ENCODE data around the gene PIGR. TPM values are rescaled to one million over a fixed set of nuclear protein-coding genes. Genes with fewer than 3 reads are reported as not detected.

Gene PIGR
- polyA plus RNA-seq, 1 donor: not detected

DNA sequence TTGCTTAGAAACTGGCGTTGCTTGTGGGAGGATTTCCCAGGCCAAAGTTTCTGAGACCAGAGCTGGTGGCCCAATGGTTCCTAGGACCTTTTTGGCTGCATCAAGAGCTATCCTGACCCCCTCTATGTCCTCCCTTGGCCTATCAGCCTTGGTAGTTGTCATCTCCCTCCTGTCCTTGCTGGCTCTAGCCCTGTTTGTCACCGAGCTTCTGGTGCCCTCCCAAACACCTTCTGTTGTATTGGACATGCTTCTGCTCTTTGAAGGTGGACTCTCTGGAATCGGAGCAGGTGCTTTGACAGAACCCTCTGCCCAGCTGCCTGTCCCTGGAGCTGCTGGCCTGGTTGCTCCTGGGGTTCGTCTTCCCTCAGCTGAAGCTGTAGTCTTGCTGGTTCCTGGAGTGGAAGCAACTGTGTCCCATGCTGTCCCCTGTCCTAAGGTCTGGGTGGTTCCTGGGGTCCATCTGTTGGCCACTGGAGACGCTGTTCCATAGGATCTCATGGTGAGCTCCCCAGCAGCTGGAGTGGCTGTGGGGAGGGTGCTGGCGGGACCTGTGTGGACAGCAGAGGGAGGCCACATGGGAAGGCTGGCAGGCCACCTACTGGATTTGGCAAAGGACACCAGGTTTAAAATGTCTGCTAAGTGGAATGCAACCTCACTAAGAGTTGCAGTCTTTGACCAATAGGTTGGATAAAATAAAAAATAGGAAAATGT lies 14.6 kb upstream of the PIGR start:
- DNase-seq (ENCODE audit: low read depth): no peak

- DNase-seq (ENCODE audit: low read depth): no peak
Measured at GRCh38 chr1:206958144-206958543, 11.9 kb upstream of the PIGR start.

DNA sequence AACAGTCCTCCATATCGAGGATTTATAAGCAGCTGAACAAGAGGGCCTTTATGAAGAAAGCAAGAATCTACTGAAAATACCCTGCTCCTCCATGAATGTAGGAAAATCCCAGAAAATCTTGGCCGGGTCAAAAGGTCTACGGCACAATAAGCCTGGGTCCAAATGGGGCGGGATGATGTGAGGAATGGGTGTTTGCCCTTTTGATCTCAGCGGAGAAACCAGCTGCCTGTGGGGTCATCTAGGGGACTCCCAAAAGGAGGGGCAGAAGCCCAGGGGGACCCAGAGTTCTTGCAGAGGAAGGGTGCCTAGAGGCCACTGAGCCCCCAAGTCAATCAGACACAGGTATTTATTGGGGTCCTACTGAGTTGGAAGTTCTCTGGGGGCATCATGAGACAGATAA lies 11.4 kb upstream of the PIGR start:
- no peak for DNase-seq (ENCODE audit: low read depth)

- no peak for DNase-seq (ENCODE audit: low read depth)
Measured at GRCh38 chr1:206955476-206956451, 9.5 kb upstream of the PIGR start.

GRCh38 chr1:206954459-206955342 lies 8.4 kb upstream of the PIGR start:
- no peak for DNase-seq (ENCODE audit: low read depth)

GRCh38 chr1:206953626-206954025 lies 7.4 kb upstream of the PIGR start:
- no peak for DNase-seq (ENCODE audit: low read depth)

DNA sequence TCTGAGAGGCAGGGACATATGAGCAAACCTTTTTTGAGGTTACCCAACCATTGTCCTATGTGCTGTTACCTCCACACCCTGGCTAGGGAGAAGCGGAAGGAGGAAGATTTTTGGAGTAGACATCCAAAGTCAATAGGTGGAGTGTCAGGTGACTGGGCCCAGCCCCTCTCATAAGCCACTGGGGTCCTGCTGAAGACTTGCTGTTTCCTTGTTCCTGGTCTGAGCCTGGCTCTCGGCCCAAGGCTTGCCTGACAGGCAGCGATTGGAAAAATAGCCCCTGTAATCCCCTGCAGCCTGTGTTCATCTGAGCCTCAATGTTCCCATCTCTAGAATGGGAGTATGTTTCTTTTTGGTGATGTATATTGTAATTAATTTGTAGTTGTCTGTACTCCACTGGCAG lies 6.9 kb upstream of the PIGR start:
- no peak for DNase-seq (ENCODE audit: low read depth)

DNA sequence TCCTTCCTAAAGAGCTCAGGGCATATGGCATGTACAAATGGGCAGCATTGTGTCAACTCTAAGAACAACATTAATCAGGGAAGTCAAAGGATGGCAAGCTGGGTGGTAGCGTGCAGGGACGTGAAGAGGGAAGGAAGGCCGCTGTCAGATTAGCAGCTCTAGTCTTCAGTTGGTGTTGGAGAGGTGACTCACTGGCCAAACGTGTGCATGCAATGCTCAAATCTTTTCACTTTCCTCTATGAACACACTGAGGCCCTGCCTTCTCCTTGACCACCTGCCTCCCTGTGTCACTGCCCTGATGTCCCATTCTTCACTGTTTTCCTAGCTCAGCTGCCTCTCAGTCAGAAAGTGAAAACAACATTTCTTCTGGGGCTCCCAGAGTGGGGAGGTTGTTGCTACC lies 5.9 kb upstream of the PIGR start:
- DNase-seq (ENCODE audit: low read depth): no peak

DNA sequence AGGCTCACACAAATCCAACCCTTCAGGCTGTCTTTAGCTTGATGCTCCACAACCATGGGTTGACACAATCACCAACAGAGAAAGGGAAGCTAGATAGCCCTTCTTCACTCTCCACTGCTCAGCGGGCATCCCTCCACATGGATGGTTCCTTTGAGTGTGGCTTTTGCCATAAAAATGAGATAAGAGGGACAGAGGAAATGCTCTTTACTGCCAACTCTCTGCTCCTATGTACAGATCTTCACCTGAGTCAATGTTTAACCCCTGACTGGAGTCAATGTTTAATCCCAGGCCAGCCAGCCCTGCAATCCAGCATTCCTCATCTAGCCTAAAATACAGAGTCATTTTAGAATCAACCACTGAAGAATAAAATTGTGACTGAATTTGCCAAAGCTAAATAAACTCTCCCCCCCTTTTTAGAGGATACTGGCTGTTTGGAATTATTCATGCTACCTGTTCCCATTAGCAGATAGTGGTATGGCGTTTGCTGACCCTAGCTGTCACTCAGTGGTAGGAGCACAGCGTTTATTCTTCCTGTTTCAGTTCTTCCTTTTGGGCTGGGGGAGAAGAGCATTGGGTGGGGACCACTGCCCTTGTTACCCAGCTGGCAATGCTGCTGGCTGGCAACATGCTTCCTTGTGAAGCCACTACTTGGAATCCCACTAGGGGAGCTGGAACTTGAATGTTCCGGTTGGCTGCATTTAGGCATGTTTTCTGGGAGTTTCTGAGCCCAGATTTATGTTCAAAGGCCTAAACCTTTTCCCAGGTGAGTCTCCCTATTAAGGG lies 5.2 kb upstream of the PIGR start:
- DNase-seq (ENCODE audit: low read depth): no peak

DNA sequence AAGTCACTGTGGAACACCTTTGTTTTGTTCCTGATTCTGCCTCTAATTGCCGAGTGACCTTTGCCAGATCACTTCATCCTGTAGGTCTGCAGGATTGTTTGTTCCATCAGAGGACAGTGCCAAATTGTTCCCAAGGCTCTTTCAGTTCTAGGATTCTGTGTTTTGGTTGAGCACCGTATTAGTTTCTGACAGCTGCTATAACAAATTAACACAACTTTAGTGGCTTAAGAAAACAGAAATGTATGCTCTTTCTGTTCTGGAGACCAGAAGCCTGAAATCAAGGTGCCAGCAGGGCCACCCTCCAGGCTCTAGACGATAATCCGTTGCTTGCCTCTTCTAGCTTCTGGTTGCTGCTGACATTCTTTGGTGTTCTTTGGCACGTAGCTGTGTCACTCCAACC lies 3.4 kb upstream of the PIGR start:
- no peak for DNase-seq (ENCODE audit: low read depth)

GRCh38 chr1:206949208-206949607 lies 2.9 kb upstream of the PIGR start:
- DNase-seq (ENCODE audit: low read depth): no peak

- no peak for DNase-seq (ENCODE audit: low read depth)
Measured at GRCh38 chr1:206947255-206947654, 989 bp upstream of the PIGR start.

DNA sequence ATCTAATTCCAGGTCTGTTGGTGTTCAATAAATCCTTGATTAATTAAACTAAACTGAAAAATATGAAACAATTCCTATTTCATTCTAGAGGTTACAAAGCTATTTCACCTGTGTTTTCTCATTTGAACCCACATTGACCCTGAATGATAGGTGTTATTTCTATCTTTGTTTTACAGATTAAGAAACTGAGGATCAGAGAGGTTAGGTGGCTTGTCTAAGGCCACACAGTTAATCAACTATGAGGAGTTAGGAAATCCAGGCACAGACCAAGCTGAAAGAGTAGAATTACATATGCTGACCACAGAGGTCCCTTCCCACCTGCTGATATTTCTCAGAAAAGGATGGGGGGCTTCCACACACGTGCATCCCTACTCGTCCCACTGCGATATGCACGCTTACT lies 487 bp downstream of the PIGR start:
- no peak for DNase-seq (ENCODE audit: low read depth)

DNA sequence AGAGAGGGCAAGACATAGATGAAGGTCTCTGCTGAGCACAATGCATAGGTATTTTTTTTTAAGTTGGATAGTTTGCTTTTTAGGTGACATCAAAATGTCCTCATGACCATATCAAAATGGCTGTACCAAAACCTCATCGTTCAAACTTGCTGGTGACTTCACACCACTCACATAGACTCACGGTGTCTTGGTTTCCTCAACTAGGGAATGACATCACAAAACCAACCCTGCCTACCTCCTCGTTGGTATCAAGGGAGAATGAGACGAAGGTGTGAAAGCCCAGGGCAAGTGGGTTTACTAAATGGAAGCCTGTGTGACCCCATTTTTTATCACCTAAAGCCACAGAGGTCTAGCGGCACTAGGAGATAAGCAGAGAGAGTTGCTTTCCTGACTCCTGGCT lies 1.6 kb downstream of the PIGR start:
- DNase-seq (ENCODE audit: low read depth): no peak

DNA sequence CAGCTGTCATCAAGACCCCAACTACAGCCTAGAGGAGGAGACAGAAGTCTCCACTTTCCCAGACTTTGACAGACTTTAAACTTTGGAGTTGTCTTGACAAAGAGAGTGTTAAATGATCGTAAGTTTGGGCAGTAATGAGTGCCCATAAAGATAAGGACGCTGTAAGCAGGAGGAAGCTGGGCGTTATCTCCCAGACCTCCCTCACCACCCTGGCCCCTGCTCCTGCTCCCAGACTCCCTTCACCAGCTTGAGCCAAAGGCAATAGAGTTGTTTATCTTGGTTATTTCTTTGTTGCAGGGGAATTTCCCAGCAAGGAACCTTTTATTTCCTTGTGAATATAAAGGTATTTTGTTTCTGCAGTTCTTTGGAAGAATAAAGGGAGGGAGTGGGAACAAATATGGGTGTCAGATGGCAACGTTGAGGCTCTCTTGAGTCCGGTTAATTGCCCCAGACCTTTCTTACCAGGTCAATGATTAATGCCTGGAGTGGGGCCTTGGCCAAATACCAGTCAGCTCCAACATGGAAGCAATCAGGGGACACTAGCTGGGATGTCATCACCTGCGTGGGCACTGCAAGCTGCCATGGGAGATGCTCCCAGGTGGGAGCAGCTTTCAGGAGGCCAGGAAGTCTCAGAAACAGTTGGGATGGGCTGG lies 4.4 kb downstream of the PIGR start:
- no peak for DNase-seq (ENCODE audit: low read depth)

DNA sequence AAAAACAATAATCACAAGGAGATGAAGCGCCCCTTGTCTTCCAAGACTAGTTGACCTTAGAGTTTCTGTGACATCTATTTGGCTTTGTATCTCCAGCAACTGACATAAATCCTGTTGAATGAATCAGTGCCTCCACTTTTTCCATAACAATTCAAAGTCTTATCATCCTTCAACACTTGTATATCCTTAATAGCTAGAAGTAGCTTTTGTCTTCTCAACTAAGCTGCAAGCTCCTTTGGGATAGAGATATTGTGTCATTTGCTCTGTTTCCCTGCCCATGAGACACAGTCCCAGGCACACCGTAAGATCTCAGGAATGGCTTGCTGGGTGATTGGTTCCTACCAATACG lies 5.7 kb downstream of the PIGR start:
- no peak for DNase-seq (ENCODE audit: low read depth)

GRCh38 chr1:206939841-206940587 lies 6.3 kb downstream of the PIGR start:
- no peak for DNase-seq (ENCODE audit: low read depth)

DNA sequence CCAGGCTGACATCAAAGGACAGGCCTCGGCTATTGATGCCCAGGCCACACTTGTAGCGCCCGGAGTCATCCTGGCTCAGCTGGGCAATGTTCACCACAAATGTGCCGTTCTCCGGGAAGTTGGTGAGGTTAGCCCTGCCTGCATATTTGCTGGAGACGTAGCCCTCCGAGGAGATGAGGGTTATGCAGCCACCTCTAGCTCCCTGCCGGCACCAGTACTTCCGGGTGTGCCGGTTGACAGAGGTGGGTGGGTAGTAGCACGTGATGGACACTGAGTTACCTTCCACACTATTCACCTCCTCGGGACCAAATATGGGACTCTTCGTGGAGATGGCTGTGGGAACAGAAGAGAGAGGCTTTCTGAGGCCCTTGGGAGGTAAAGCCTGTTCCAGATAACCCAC lies 7.1 kb downstream of the PIGR start:
- DNase-seq (ENCODE audit: low read depth): no peak

GRCh38 chr1:206937425-206937824 lies 8.8 kb downstream of the PIGR start:
- no peak for DNase-seq (ENCODE audit: low read depth)

GRCh38 chr1:206935491-206936067 lies 10.7 kb downstream of the PIGR start:
- no peak for DNase-seq (ENCODE audit: low read depth)

Measured in forelimb muscle (tissue), 1 donor.